ENCODE results near the gene DMWD.

DMWD gene

GRCh38 chr19:45747513-45747912 is 45.1 kb downstream of the DMWD start:
- Histone ChIP-seq H3K27ac (replicated peaks) (no peak overlapping the region), H3K4me3 (replicated peaks; ENCODE audit: insufficient read depth, low read length) (no peak overlapping the region), H3K27me3 (ENCODE audit: insufficient read depth, poor library complexity, severe bottlenecking) (peaks cover 12% of the 10 kb centered on the region)
- no peak for TF ChIP-seq SPI1 (IDR thresholded peaks at IDR 0.05; ENCODE audit: borderline replicate concordance, low read depth)
- TF ChIP-seq, protein P1, sequence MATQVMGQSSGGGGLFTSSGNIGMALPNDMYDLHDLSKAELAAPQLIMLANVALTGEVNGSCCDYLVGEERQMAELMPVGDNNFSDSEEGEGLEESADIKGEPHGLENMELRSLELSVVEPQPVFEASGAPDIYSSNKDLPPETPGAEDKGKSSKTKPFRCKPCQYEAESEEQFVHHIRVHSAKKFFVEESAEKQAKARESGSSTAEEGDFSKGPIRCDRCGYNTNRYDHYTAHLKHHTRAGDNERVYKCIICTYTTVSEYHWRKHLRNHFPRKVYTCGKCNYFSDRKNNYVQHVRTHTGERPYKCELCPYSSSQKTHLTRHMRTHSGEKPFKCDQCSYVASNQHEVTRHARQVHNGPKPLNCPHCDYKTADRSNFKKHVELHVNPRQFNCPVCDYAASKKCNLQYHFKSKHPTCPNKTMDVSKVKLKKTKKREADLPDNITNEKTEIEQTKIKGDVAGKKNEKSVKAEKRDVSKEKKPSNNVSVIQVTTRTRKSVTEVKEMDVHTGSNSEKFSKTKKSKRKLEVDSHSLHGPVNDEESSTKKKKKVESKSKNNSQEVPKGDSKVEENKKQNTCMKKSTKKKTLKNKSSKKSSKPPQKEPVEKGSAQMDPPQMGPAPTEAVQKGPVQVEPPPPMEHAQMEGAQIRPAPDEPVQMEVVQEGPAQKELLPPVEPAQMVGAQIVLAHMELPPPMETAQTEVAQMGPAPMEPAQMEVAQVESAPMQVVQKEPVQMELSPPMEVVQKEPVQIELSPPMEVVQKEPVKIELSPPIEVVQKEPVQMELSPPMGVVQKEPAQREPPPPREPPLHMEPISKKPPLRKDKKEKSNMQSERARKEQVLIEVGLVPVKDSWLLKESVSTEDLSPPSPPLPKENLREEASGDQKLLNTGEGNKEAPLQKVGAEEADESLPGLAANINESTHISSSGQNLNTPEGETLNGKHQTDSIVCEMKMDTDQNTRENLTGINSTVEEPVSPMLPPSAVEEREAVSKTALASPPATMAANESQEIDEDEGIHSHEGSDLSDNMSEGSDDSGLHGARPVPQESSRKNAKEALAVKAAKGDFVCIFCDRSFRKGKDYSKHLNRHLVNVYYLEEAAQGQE (IDR thresholded peaks at IDR 0.05; ENCODE audit: insufficient replicate concordance, low read depth): no peak
- no peak for TF ChIP-seq GABPA (IDR thresholded peaks at IDR 0.05; ENCODE audit: low read depth)
- TF ChIP-seq POLR2AphosphoS5 (IDR thresholded peaks at IDR 0.05; ENCODE audit: low read depth): no peak
- TF ChIP-seq CTCF (IDR thresholded peaks at IDR 0.05; ENCODE audit: insufficient read depth, low read length): no peak
- DNase-seq (ENCODE audit: low read depth in 1 of 2, low spot score in 1 of 2): no peak

DNA sequence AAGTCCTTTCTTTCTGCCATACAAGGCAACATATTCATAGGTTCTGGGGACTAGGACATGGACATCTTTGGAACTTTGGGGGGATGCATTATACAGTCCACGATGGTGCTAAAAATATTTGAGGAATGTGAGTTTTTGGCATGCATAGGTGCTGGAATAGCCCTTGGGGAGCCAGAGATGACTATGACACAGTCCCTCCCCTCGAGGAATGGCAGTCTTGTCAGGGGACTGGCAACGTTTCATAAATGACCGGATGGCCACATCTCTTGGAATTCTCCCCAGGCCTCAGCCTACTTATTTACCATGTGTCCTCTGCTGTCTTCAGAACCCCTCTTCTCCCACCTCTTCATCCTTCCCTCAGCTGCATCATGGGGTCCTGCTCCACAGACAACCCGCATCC is 45.8 kb downstream of the DMWD start:
- no peak for DNase-seq (ENCODE audit: low read depth in 1 of 2, low spot score in 1 of 2)
- H3K27ac ChIP-seq (replicated peaks): no peak overlapping the region
- H3K27me3 ChIP-seq (ENCODE audit: insufficient read depth, poor library complexity, severe bottlenecking): peaks cover 12% of the 10 kb centered on the region
- H3K4me3 ChIP-seq (replicated peaks; ENCODE audit: insufficient read depth, low read length): no peak overlapping the region
- TF ChIP-seq CTCF (IDR thresholded peaks at IDR 0.05; ENCODE audit: insufficient read depth, low read length): no peak
- TF ChIP-seq GABPA (IDR thresholded peaks at IDR 0.05; ENCODE audit: low read depth): no peak
- no peak for TF ChIP-seq POLR2AphosphoS5 (IDR thresholded peaks at IDR 0.05; ENCODE audit: low read depth)
- TF ChIP-seq, protein P1 (IDR thresholded peaks at IDR 0.05; ENCODE audit: insufficient replicate concordance, low read depth): no peak
- TF ChIP-seq SPI1 (IDR thresholded peaks at IDR 0.05; ENCODE audit: borderline replicate concordance, low read depth): no peak

DNA sequence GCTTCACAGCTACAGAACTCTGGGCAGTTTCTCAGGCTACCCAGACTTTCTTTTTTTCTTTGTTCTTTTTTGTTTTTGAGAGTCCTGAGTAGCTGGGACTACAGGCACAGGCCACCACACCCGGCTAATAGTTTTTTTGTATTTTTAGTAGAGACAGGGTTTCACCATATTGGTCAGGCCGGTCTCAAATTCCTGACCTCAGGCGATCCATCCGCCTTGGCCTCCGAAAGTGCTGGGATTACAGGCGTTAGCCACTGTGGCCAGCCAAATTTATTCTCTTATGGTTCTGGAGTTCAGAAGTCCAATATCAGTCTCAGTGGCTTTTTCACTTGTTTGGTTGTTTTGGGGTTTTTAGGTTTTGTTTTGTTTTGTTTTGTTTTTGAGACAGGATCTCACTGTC is 47.0 kb downstream of the DMWD start:
- Histone ChIP-seq H3K27ac (replicated peaks) (no peak overlapping the region), H3K27me3 (ENCODE audit: insufficient read depth, poor library complexity, severe bottlenecking) (peaks cover 12% of the 10 kb centered on the region), H3K4me3 (replicated peaks; ENCODE audit: insufficient read depth, low read length) (no peak overlapping the region)
- TF ChIP-seq SPI1 (IDR thresholded peaks at IDR 0.05; ENCODE audit: borderline replicate concordance, low read depth) (no peak), GABPA (IDR thresholded peaks at IDR 0.05; ENCODE audit: low read depth) (no peak), CTCF (IDR thresholded peaks at IDR 0.05; ENCODE audit: insufficient read depth, low read length) (no peak), POLR2AphosphoS5 (IDR thresholded peaks at IDR 0.05; ENCODE audit: low read depth) (no peak)
- TF ChIP-seq, protein P1 (IDR thresholded peaks at IDR 0.05; ENCODE audit: insufficient replicate concordance, low read depth): no peak
- DNase-seq (ENCODE audit: low read depth in 1 of 2, low spot score in 1 of 2): no peak
